ENCODE results near the gene NOL4L.
A peak's percentile ranks its signal among the peaks of the same experiment; 100 is the strongest.
"Not testable (repeated sequence)": the region's sequence is repeated elsewhere in the genome, so short reads cannot be mapped to it uniquely, and the experiment has no call there.

The NOL4L gene

GRCh38 chr20:32594204-32594603, 9.1 kb upstream of the NOL4L start:
- no peak for DNase-seq

GRCh38 chr20:32592616-32593015, 7.5 kb upstream of the NOL4L start:
- not testable (repeated sequence) for DNase-seq

GRCh38 chr20:32592022-32592421, 6.9 kb upstream of the NOL4L start:
- DNase-seq, result no peak

- DNase-seq, result no peak
These were observed 4.6 kb upstream of the NOL4L start for GRCh38 chr20:32589769-32590168.

DNA sequence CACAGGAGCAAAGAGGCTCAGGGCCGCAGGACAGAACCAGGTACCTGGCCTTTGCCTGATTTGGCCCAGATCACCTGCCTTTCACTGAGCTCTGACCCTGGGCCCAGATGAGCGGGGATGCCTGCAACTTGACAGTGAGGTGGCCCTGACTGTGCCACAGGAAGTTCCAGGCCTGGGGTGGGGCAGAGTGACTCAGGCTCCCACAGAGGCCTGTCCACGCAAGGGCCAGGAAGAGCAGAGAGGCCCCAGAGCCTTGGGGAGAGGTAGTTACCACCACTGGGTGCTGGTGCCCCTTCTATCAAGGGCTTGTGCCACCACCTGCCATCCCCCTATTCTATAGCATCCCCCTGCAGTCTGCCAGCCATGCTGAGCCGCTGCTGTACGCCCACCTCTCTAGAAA, 4.1 kb upstream of the NOL4L start:
- no peak for DNase-seq

GRCh38 chr20:32588040-32588439, 2.9 kb upstream of the NOL4L start:
- no peak for DNase-seq

- no peak for DNase-seq
These were observed 1.2 kb upstream of the NOL4L start for GRCh38 chr20:32586291-32586690.

DNA sequence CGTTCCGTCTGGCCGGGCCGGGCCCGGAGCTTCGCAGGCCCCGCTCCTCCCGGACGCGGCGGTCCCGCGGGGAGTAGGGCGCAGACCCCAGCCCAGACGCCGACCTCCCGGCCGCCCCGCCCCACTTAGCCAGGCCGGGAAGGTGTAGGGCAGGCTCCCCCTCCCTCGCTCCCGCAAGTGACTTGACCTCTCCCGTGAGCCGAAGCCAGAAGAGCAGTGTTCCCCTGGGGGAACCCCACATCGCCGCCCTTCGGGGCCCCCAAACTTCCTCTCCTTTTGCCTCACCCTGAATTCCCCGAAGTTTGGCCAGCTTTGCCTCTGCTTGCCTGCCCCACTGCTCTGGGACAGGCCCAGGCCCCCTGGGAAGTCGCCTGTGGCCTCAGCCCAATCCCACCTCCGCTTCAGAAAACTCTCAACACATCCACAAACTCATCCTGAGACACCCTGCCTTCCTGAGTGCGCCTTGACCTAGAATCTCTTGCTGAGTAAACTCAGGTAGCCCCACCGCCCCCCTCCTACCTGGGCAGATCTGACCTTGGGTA, 524 bp upstream of the NOL4L start:
- DNase-seq, result no peak

DNA sequence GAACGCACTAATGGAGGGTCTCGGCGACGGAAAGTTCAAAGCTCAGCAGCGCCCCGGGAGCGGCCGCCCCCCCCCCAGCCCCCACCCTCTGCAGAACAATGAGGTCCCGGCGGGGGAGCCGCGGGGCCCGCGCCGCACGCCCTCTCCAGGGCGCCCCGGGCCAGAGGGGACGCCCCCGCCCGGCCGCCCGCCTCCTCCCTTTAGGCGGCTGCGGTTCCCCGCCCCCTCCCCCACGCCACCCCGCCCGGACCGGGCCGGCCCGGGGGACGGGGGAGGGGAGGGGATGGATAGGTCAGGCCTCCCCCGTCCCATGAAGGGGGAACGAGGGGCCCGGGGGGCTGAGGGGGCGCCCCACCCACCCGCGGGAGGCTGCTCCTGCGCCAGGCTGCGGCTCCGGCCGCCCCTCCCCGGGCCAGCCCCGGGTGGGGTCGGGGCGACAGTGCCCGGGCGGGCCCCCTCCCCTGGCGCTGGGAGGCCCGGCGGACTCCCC, 1.5 kb downstream of the NOL4L start:
- DNase-seq, result no peak

- DNase-seq, result peak; percentile 25
These were observed 2.2 kb downstream of the NOL4L start for GRCh38 chr20:32582659-32583580.

GRCh38 chr20:32581839-32582658, 3.1 kb downstream of the NOL4L start:
- no peak for DNase-seq

DNA sequence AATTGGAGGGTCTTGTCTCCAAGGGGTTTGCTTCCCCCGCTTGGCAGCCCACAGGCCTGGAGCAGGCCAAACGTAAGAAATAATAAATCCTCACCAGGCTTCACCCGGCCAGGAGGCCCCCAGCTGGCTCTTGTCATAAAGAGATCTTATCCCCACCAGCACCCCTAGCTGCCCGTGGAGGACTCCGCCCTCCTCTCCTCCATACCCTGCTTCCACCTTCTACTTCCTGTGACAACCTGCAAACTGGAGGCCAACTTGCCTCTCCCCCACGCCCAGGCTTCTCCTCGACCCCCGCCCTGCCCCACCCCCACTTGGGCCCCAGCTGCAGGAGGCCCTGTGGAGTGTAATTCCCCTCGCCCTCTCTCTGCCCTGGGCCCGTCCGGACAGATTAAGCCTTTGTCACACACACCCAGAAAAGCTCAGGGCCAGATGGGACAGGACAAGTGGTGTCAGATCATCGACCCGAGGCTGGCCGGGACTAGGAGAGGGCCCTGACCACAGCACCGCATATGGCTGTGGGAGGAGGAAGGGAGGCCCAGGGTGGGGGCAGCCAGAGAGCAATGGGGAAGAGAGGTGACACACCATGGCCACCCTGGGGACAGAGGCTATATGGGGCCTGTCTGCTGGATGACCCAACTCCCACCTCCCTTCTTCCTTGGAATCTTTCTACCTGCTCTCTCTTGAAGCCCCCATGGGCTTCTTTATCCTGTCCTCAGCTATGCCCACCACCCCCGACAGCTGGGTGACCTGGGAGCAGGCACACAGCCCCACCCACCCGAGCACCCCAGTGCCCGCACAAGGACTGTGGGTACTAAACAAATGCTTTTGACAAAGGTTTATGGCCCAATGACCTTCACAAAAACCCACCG, 3.9 kb downstream of the NOL4L start:
- DNase-seq, result peak; percentile 85

DNA sequence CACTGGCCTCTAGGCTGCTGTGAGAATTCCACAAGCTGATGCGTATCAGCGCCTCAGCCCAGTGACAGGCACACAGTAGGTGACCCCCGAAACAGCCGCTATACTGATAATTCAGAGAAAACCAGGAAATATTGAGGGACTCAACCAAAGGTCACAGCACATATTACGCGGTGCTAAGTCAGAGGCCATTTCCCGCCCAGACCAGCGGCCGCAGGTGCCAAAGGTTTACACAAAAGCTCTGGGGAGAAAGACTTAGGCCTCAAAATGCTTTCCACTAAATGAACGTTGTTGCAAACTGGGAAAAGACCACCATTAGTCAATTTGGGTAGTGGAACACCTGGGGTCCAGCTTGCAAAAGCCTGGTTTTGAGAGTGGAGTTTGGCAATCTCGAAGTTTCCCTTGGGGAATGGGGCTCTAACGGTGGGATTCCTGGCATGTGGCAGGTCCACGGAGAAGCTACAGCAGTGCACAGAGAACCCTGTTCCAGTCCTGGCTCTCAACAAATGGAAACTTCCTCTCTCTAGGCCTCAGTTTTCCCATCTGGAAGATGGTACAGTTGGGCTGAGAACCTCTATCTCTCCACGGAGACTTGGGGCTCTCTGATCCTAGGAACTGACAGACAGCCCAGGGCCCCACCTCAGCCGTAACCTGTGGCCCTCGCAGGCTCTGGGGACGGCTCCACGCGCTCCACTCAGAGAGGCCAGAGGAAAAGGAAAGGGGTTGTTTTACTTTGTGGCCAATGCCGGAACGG, 4.7 kb downstream of the NOL4L start:
- DNase-seq, result no peak

DNA sequence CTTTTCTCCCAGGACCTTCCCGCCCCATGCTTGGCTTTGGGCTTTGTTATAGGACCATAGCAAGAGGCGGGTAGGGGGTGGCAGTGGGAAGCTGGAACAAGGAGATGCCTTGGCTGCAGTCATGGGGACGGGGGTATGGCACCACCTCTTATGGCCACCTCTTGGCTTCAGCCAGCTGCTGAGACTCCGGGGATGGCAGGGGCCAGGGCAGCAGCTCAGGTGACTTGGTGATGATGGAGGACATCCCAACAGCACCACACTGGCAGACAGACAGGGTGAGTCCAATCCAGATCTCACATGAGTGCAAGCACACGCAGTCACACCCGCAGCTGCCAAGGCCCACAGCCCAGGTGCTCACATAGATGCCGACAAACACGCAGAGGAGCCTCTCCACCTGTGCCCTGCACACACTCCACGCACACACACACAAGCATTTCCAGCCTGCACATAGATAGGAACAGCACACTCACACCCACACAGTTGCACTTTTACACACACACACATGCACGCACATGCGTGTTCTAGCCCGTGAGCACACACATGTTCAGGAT, 6.2 kb downstream of the NOL4L start:
- DNase-seq, result no peak

DNA sequence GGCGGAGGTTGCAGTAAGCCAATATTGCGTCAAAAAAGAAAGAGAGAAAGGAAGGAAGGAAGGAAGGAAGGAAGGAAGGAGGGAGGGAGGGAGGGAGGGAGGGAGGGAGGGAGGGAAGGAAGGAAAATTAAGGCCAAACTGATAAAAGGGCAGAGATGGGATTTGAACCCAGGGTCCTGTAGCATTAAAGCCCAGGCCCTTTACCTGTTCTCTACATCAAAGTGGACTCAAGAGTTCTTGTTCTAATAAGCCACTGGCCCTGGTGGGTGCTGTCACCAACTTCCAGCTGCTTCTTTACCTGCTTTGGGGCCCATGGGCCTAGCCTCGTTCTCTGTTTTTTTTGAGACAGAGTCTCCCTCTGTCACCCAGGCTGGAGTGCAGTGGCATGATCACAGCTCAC, 7.1 kb downstream of the NOL4L start:
- not testable (repeated sequence) for DNase-seq

GRCh38 chr20:32577657-32578056, 7.5 kb downstream of the NOL4L start:
- DNase-seq, result no peak

DNA sequence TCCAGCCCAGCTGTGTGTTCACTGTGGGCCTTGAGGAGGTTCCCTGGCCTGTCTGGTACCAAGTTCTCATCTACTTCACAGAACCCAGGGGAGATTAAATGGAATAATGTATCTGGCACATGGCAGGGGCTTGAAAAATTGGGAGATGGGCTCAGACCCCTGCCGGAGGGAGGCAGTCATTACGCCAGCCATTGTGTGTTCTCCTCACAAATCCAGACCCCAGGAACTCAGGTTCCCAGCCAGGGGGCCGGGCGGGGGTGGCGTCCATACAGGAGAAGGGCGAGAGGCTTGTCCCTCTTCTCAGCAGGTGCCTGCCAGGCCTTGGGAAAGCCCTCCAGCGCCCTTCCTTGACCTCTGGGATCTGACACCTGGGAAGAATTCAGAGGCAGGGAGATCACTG, 8.1 kb downstream of the NOL4L start:
- DNase-seq, result no peak

DNA sequence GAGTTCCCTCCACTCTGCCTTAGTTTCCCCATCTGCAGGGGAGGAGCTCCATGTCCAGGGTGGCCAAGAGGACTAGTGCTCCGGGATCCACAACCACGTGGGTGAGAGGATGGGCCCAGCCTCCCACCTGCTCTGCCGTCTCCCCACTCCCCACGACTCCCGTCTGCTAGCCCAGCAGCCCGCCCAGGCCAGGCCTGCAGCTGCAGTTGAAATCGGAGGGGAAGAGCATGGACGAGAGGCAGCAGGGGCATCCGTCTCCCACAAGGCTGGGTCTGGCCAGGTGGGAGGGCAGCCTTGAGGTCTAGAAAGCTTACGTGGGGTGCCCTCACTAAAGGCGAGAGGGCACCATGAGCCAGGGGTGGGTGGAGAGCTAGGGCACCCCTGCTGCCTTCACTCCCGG, 8.6 kb downstream of the NOL4L start:
- no peak for DNase-seq

- DNase-seq, result no peak
These were observed 9.3 kb downstream of the NOL4L start for GRCh38 chr20:32575805-32576204.

- DNase-seq, result no peak
These were observed 9.9 kb downstream of the NOL4L start for GRCh38 chr20:32575227-32575581.

All from MV-4-11 (cell line).